HepG2 (cell line): ENCODE data around the gene CYB5D1.

Source experiments
- GTF2F1 ChIP-seq: fragments of 150-350 bp; IDR thresholded peaks from 2 replicates; pipeline ENCODE4 v1.6.1; 2014; ENCODE audit warnings: low read length
- ZNF280D ChIP-seq: sonication (generic); formaldehyde crosslinking; IDR thresholded peaks from 2 replicates; pipeline ENCODE4 v1.5.1; 2020; ENCODE audit warnings: mild to moderate bottlenecking, missing genetic modification reagents
- ZSCAN5A ChIP-seq: sonication (generic); formaldehyde crosslinking; IDR thresholded peaks from 2 replicates; pipeline ENCODE4 v1.8.0; 2022; ENCODE audit warnings: mild to moderate bottlenecking, missing genetic modification reagents, borderline replicate concordance

DNA sequence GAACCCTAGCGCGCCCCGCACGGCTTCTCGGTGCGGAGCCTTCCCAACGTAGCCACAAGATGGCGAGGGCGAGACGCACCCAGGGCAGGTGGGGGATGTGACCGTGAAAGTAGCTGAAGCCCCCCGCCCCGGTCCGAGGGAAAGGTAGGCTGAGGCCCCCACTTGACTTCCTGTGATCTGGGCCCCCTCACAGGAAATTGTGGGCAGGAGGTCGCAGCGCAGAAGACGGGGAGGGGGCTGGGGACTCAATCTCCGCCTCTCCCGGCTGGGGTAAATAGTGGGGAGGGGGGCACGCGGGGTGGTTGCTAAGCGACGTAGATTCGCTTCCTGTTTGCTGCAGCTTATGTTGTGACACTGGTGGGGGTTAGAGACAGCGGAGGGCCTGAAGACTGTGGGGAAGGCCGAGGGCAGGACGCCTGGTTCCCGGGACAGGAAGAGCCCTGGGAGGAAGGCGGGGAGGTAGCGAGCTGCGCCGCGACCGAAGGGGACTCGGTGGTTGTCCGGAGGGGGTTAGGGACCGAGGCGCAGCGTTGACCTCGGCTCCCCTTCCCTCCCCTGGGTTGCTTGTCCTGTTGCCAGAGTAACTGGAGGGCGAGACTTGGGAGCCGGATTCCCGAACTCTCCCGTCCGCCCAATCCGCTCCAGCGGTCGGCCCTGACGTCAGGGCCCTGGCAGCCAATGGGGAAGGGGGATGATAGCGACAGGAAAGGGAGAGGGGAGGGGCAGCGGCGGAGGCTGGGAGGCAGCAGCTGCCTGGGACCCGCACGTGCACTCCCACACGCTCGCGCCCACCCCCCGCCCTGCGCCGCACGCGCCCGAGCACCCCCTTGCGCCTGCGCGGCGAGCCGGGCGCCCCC lies 22.6 kb upstream of the CYB5D1 start:
- TF ChIP-seq GTF2F1 (no peak), ZSCAN5A (CRISPR knock-in tag) (no peak), ZNF280D (no peak)
